HepG2 (cell line): Measurements from ENCODE around the gene CCDC87. TPM values are rescaled to one million over a fixed set of nuclear protein-coding genes. Genes with fewer than 3 reads are reported as not detected.

Source experiments
- ATAC-seq: fragments of 200-7000 bp; cut with Tn5 transposase; 3 replicates; pipeline ENCODE4 v1.9.1; 2020; ENCODE audit warnings: mild to moderate bottlenecking, moderate library complexity
- BruUV-seq: library from RNA; stranded (reverse); fragments of 400-500 nt; replicated peaks from 2 replicates; lab custom pipeline; 2021; lab: Mats Ljungman, UMichigan
- CTCF ChIA-PET: fragments of 300-600 bp; formaldehyde crosslinking; extraction: SDS; loops from one replicate; lab custom pipeline; 2021; ENCODE audit warnings: low total read pairs, inconsistent platforms, low intra/inter-chr PET ratio; lab: Yijun Ruan, JAX
- POLR2A ChIA-PET: fragments of 350-600 bp; sonication (Branson Sonifier 250); formaldehyde crosslinking; loops from one replicate; lab custom pipeline; 2020; ENCODE audit warnings: antibody characterized with exemption, inconsistent platforms; lab: Yijun Ruan, JAX
- DNase-seq: peaks from one replicate; pipeline ENCODE4 v3.0.0-alpha.2; 2015; ENCODE audit warnings: low spot score
- FAIRE-seq: peaks from 3 replicates; lab custom pipeline; 2011; peaks lifted over from hg19 to GRCh38; lab: Jason Lieb, UNC
- H2AFZ ChIP-seq: one replicate; pipeline ENCODE4 v1.6.1; 2011; ENCODE audit warnings: low read length, inconsistent platforms
- H3K27ac ChIP-seq: fragments of 300-600 bp; 3 replicates; pipeline ENCODE4 v1.8.0; 2011; ENCODE audit warnings: mixed run types, mild to moderate bottlenecking, mixed read lengths, low read length, inconsistent platforms; ENCODE audit not compliant: insufficient read depth; ENCODE audit errors: extremely low read length
- H3K27me3 ChIP-seq, 2 experiments: fragments of 200-600 bp in 1 of 2; 2 replicates in 1 of 2; 3 replicates in 1 of 2; pipeline versions ENCODE4 v1.6.0 to v1.8.0; 2011; ENCODE audit warnings: low read length in 2 of 2, mild to moderate bottlenecking in 2 of 2, moderate library complexity in 2 of 2, inconsistent platforms in 1 of 2; ENCODE audit not compliant: insufficient read depth in 2 of 2, control insufficient read depth in 1 of 2
- H3K36me3 ChIP-seq, 2 experiments: fragments of 200-600 bp in 1 of 2; replicated peaks in 1 of 2; 2 replicates in 1 of 2; 3 replicates in 1 of 2; pipeline versions ENCODE4 v1.5.1 to v1.8.0; 2011; ENCODE audit warnings: low read length in 2 of 2, inconsistent platforms in 1 of 2; ENCODE audit not compliant: insufficient read depth in 2 of 2, control insufficient read depth in 1 of 2
- H3K4me1 ChIP-seq: 2 replicates; pipeline ENCODE4 v1.5.1; 2012; ENCODE audit warnings: low read length, inconsistent platforms; ENCODE audit not compliant: insufficient read depth
- H3K4me2 ChIP-seq: 2 replicates; pipeline ENCODE4 v1.6.0; 2011; ENCODE audit warnings: low read depth, low read length, inconsistent platforms
- H3K4me3 ChIP-seq, 3 experiments: fragments of 200-600 bp in 1 of 3; sonication (generic), shearing (Covaris generic) in 1 of 3; replicated peaks in 1 of 3; 2 replicates each; pipeline ENCODE4 v1.5.1; 2011 to 2016; ENCODE audit warnings: low read length in 3 of 3, inconsistent platforms in 2 of 3, low read depth in 2 of 3, mild to moderate bottlenecking in 2 of 3, control low read depth in 1 of 3, mixed read lengths in 1 of 3; ENCODE audit not compliant: insufficient read depth in 1 of 3
- H3K79me2 ChIP-seq: one replicate; pipeline ENCODE4 v1.6.1; 2011; ENCODE audit warnings: low read length, inconsistent platforms; ENCODE audit not compliant: insufficient read depth
- H3K9ac ChIP-seq: 2 replicates; pipeline ENCODE4 v1.6.0; 2011; ENCODE audit warnings: mild to moderate bottlenecking, low read depth, low read length, inconsistent platforms; ENCODE audit not compliant: insufficient read depth
- H3K9me3 ChIP-seq: 2 replicates; pipeline ENCODE4 v1.5.1; 2012; ENCODE audit warnings: mild to moderate bottlenecking, low read length
- H4K20me1 ChIP-seq: 2 replicates; pipeline ENCODE4 v1.6.0; 2011; ENCODE audit warnings: inconsistent platforms, mild to moderate bottlenecking, low read length, moderate library complexity; ENCODE audit not compliant: insufficient read depth
- ATM ChIP-seq: fragments of 450-650 bp; IDR thresholded peaks from 2 replicates; pipeline ENCODE4 v1.7.1; 2017; ENCODE audit warnings: mild to moderate bottlenecking, borderline replicate concordance
- EED ChIP-seq: sonication (generic); formaldehyde crosslinking; IDR thresholded peaks from 2 replicates; pipeline ENCODE4 v1.5.0; 2020; ENCODE audit warnings: mild to moderate bottlenecking, missing genetic modification reagents
- ETV5 ChIP-seq: IDR thresholded peaks from 2 replicates; pipeline ENCODE4 v1.6.1; 2018; ENCODE audit warnings: missing biosample characterization, missing genetic modification reagents, inconsistent platforms, borderline replicate concordance
- FLYWCH1 ChIP-seq: sonication (generic); formaldehyde crosslinking; IDR thresholded peaks from 2 replicates; pipeline ENCODE4 v1.8.1; 2023; ENCODE audit warnings: mild to moderate bottlenecking, missing genetic modification reagents
- FOXO1 ChIP-seq: sonication (generic); formaldehyde crosslinking; IDR thresholded peaks from 2 replicates; pipeline ENCODE4 v1.4.0; 2020; ENCODE audit warnings: missing genetic modification reagents
- GLI4 ChIP-seq: sonication (generic); formaldehyde crosslinking; IDR thresholded peaks from 2 replicates; pipeline ENCODE4 v1.5.1; 2020; ENCODE audit warnings: missing genetic modification reagents, mild to moderate bottlenecking, moderate library complexity, borderline replicate concordance
- GZF1 ChIP-seq: sonication (generic); formaldehyde crosslinking; IDR thresholded peaks from 2 replicates; pipeline ENCODE4 v1.5.1; 2020; ENCODE audit warnings: mild to moderate bottlenecking, missing genetic modification reagents
- HOMEZ ChIP-seq: IDR thresholded peaks from 2 replicates; pipeline ENCODE4 v1.6.1; 2016; ENCODE audit warnings: low read depth
- IRF2 ChIP-seq: IDR thresholded peaks from 2 replicates; pipeline ENCODE4 v1.6.1; 2018; ENCODE audit warnings: missing genetic modification reagents, missing compliant biosample characterization
- MTF1 ChIP-seq: sonication (generic); formaldehyde crosslinking; IDR thresholded peaks from 2 replicates; pipeline ENCODE4 v1.5.0; 2020; ENCODE audit warnings: missing genetic modification reagents
- NAIF1 ChIP-seq: sonication (generic); formaldehyde crosslinking; IDR thresholded peaks from 2 replicates; pipeline ENCODE4 v1.5.0; 2020; ENCODE audit warnings: mild to moderate bottlenecking, missing genetic modification reagents, borderline replicate concordance
- RFX5 ChIP-seq: IDR thresholded peaks from 2 replicates; pipeline ENCODE4 v1.6.1; 2011; ENCODE audit warnings: low read depth, low read length, improper control_type of control experiment
- RXRB ChIP-seq: IDR thresholded peaks from 2 replicates; pipeline ENCODE4 v1.6.1; 2016; ENCODE audit warnings: borderline replicate concordance, missing genetic modification reagents, missing compliant biosample characterization
- SMAD3 ChIP-seq: sonication (generic); formaldehyde crosslinking; IDR thresholded peaks from 2 replicates; pipeline ENCODE4 v1.4.0; 2020; ENCODE audit warnings: missing genetic modification reagents
- ZC3H13 ChIP-seq: sonication (generic); formaldehyde crosslinking; IDR thresholded peaks from 2 replicates; pipeline ENCODE4 v1.8.1; 2023; ENCODE audit warnings: mild to moderate bottlenecking, missing genetic modification reagents, moderate library complexity
- ZNF3 ChIP-seq: IDR thresholded peaks from 2 replicates; pipeline ENCODE4 v1.7.0; 2017; ENCODE audit warnings: inconsistent platforms
- ZNF44 ChIP-seq: sonication (generic); formaldehyde crosslinking; IDR thresholded peaks from 2 replicates; pipeline ENCODE4 v1.5.1; 2020; ENCODE audit warnings: mild to moderate bottlenecking, missing genetic modification reagents
- ZNF660 ChIP-seq: sonication (generic); formaldehyde crosslinking; IDR thresholded peaks from 2 replicates; pipeline ENCODE4 v1.5.1; 2020; ENCODE audit warnings: mild to moderate bottlenecking, low read depth, missing genetic modification reagents, borderline replicate concordance
- ZNF878 ChIP-seq: sonication (generic); formaldehyde crosslinking; IDR thresholded peaks from 2 replicates; pipeline ENCODE4 v1.8.1; 2023; ENCODE audit warnings: mild to moderate bottlenecking, missing genetic modification reagents, moderate library complexity
- WGBS: methylation state at CpG from one replicate; pipeline ENCODE4 v1.1.6; 2017; ENCODE audit warnings: low lambda C conversion rate; 5-methylcytosine and 5-hydroxymethylcytosine counted together
- in situ Hi-C: cut with HindIII; loops from 2 replicates; pipeline ENCODE4 v1.10.0; 2017; ENCODE audit warnings: low pct_unique_long_range_greater_than_20kb; ENCODE audit not compliant: extremely low pct_ligation_motif_present
- intact Hi-C: fragments of 100-400 bp; cut with micrococcal nuclease; formaldehyde crosslinking; loops from one replicate; pipeline ENCODE4 v1.10.0; 2022; ENCODE audit not compliant: unreplicated experiment
- polyA plus RNA-seq, 8 experiments: library from polyadenylated mRNA; depleted of rRNA in 3 of 8; stranded (reverse) in 7 of 8; unstranded in 1 of 8; fragments of >200 nt; fragmentation: Illumina TruSeq in 4 of 8; extraction: Trizol in 4 of 8; gene quantifications; 2 replicates each; pipeline versions ENCODE4 v1.2.1 to v1.2.3, GENCODE V29; 2011 to 2016; ENCODE audit warnings: low read depth in 4 of 8, missing spikeins in 1 of 8, mixed read lengths in 1 of 8; ENCODE audit not compliant: insufficient read depth in 1 of 8
- total RNA-seq, 5 experiments: library from RNA; depleted of rRNA; stranded (reverse); fragments of >200 nt; fragmentation: Illumina TruSeq; extraction: Trizol; gene quantifications; 2 replicates each; pipeline ENCODE4 v1.2.3, GENCODE V29; 2016; ENCODE audit warnings: low read depth in 1 of 5

Gene CCDC87
- total and polyA plus RNA-seq, 2 of the 13 experiments (the other 11 are each of a cell fraction or from before 2014, with no cell fraction given): 0.05 to 0.42 TPM

GRCh38 chr11:66556086-66556485, 36.8 kb downstream of the CCDC87 start:
- 82% methylated on average over 1 of the region's 7 CpGs for WGBS
- intact Hi-C loops: no loop called here
- H3K9ac ChIP-seq: no peak overlapping the region
- H3K4me1 ChIP-seq: peaks cover 6% of the 10 kb centered on the region
- FAIRE-seq: no peak
- in situ Hi-C loops: loop anchor here (25.0 kb wide), 1 partner anchor 281 kb away; the partner anchor contains the start of gene RCE1
- H2AFZ ChIP-seq: no peak overlapping the region
- no TSS peak for BruUV-seq
- peaks cover 2 to 42% of the 10 kb centered on the region in 2 experiments for H3K27me3 ChIP-seq
- H3K9me3 ChIP-seq: no peaks in the 10 kb centered on the region
- H3K27ac ChIP-seq: no peak overlapping the region
- no peak overlapping the region for H3K4me3 ChIP-seq
- POLR2A ChIA-PET: no interaction called here
- TF ChIP-seq FOXO1 (no peak), ZC3H13 (CRISPR knock-in tag) (no peak), EED (CRISPR knock-in tag) (no peak), SMAD3 (no peak), ZNF878 (CRISPR knock-in tag) (no peak), NAIF1 (CRISPR knock-in tag) (no peak), ETV5 (CRISPR knock-in tag) (no peak), HOMEZ (no peak), ZNF3 (CRISPR knock-in tag) (no peak), RFX5 (no peak), IRF2 (CRISPR knock-in tag) (no peak), FLYWCH1 (CRISPR knock-in tag) (no peak), ZNF44 (CRISPR knock-in tag) (no peak), GLI4 (CRISPR knock-in tag) (no peak), ZNF660 (CRISPR knock-in tag) (no peak), ATM (no peak), MTF1 (no peak), RXRB (CRISPR knock-in tag) (no peak), GZF1 (no peak)
- TF ChIP-seq, all 625 proteins: peak for 0
- no peaks in the 10 kb centered on the region for H4K20me1 ChIP-seq
- H3K79me2 ChIP-seq: no peaks in the 10 kb centered on the region
- no peak for DNase-seq
- no peak for ATAC-seq
- H3K4me2 ChIP-seq: no peak overlapping the region
- no peaks in the 10 kb centered on the region for H3K36me3 ChIP-seq
- CTCF ChIA-PET: no interaction called here
